Putamen (tissue), 1 donor: ENCODE measurements around the gene MKNK2.

Experiments
- DNase-seq: peaks from one replicate; pipeline ENCODE4 v3.0.0-alpha.2; 2016; ENCODE audit warnings: low spot score

The MKNK2 gene

GRCh38 chr19:2080336-2080988 lies 29.4 kb upstream of the MKNK2 start:
- DNase-seq, result no peak

- DNase-seq, result no peak
Observed at GRCh38 chr19:2079865-2080301, 28.8 kb upstream of the MKNK2 start.

- DNase-seq, result no peak
Observed at GRCh38 chr19:2079076-2079864, 28.2 kb upstream of the MKNK2 start.

GRCh38 chr19:2077833-2078619 lies 27.0 kb upstream of the MKNK2 start:
- DNase-seq, result no peak

- DNase-seq, result no peak
Observed at GRCh38 chr19:2077398-2077797, 26.4 kb upstream of the MKNK2 start.

GRCh38 chr19:2076526-2076944 lies 25.5 kb upstream of the MKNK2 start:
- no peak for DNase-seq

- no peak for DNase-seq
Observed at GRCh38 chr19:2072757-2073551, 21.9 kb upstream of the MKNK2 start.

GRCh38 chr19:2070986-2071673 lies 20.1 kb upstream of the MKNK2 start:
- no peak for DNase-seq

GRCh38 chr19:2070436-2070827 lies 19.4 kb upstream of the MKNK2 start:
- no peak for DNase-seq

GRCh38 chr19:2064788-2065524 lies 13.9 kb upstream of the MKNK2 start:
- no peak for DNase-seq

- no peak for DNase-seq
Observed at GRCh38 chr19:2064395-2064787, 13.3 kb upstream of the MKNK2 start.

- no peak for DNase-seq
Observed at GRCh38 chr19:2063824-2064223, 12.8 kb upstream of the MKNK2 start.

- no peak for DNase-seq
Observed at GRCh38 chr19:2062770-2063169, 11.7 kb upstream of the MKNK2 start.

GRCh38 chr19:2062389-2062729 lies 11.3 kb upstream of the MKNK2 start:
- DNase-seq, result no peak

- peak; percentile 98 for DNase-seq
Observed at GRCh38 chr19:2061495-2062388, 10.7 kb upstream of the MKNK2 start.

- no peak for DNase-seq
Observed at GRCh38 chr19:2060884-2061494, 9.9 kb upstream of the MKNK2 start.

- DNase-seq, result no peak
Observed at GRCh38 chr19:2059422-2060201, 8.6 kb upstream of the MKNK2 start.
